GM19438 (cell line): Measurements from ENCODE around the gene NTM.

Source experiments
- ATAC-seq: cut with Tn5 transposase; IDR thresholded peaks from one replicate; pipeline ENCODE4 v1.9.1; 2021; ENCODE audit warnings: low read depth; ENCODE audit not compliant: unreplicated experiment

Gene NTM

GRCh38 chr11:132205496-132205895 is 835.1 kb downstream of the NTM start:
- no peak for ATAC-seq

- ATAC-seq: no peak
These were observed 836.6 kb downstream of the NTM start for GRCh38 chr11:132206993-132207392.

GRCh38 chr11:132208477-132209055 is 838.2 kb downstream of the NTM start:
- no peak for ATAC-seq

GRCh38 chr11:132211479-132211878 is 841.1 kb downstream of the NTM start:
- ATAC-seq: no peak

- no peak for ATAC-seq
These were observed 847.4 kb downstream of the NTM start for GRCh38 chr11:132217856-132218255.

- ATAC-seq: no peak
These were observed 850.1 kb downstream of the NTM start for GRCh38 chr11:132220474-132220873.

GRCh38 chr11:132222345-132222744 is 851.9 kb downstream of the NTM start:
- no peak for ATAC-seq

GRCh38 chr11:132226522-132226921 is 856.1 kb downstream of the NTM start:
- ATAC-seq: no peak

- ATAC-seq: no peak
These were observed 858.4 kb downstream of the NTM start for GRCh38 chr11:132228746-132229325.

- ATAC-seq: no peak
These were observed 861.4 kb downstream of the NTM start for GRCh38 chr11:132231656-132232347.

GRCh38 chr11:132234878-132235277 is 864.5 kb downstream of the NTM start:
- ATAC-seq: no peak

GRCh38 chr11:132237781-132238180 is 867.4 kb downstream of the NTM start:
- no peak for ATAC-seq

GRCh38 chr11:132238331-132238866 is 868.0 kb downstream of the NTM start:
- ATAC-seq: no peak

- ATAC-seq: no peak
These were observed 870.0 kb downstream of the NTM start for GRCh38 chr11:132240374-132240773.

- no peak for ATAC-seq
These were observed 872.2 kb downstream of the NTM start for GRCh38 chr11:132242632-132243031.

- no peak for ATAC-seq
These were observed 874.4 kb downstream of the NTM start for GRCh38 chr11:132244846-132245245.

GRCh38 chr11:132245403-132246385 is 875.3 kb downstream of the NTM start:
- no peak for ATAC-seq

- no peak for ATAC-seq
These were observed 878.2 kb downstream of the NTM start for GRCh38 chr11:132248580-132248979.

GRCh38 chr11:132249256-132249655 is 878.8 kb downstream of the NTM start:
- ATAC-seq: no peak

- no peak for ATAC-seq
These were observed 880.6 kb downstream of the NTM start for GRCh38 chr11:132251061-132251460.
